Suppressor macrophage treated with lipopolysaccharide for 1 hour (primary cell): ENCODE measurements around the gene CAPN2.
"Not testable (repeated sequence)": the region's sequence is repeated elsewhere in the genome, so short reads cannot be mapped to it uniquely, and the experiment has no call there.

ENCODE experiments used
- DNase-seq, 3 donors: peaks; one replicate each; pipeline ENCODE4 v3.0.0-alpha.2; 2020 to 2022

CAPN2 gene

GRCh38 chr1:223793716-223794115, 81.4 kb downstream of the CAPN2 start:
- DNase-seq = no peak

GRCh38 chr1:223794136-223794880, 82.0 kb downstream of the CAPN2 start:
- DNase-seq = no peak

GRCh38 chr1:223796210-223796609, 83.9 kb downstream of the CAPN2 start:
- DNase-seq = no peak

- DNase-seq = no peak
Observed at GRCh38 chr1:223802032-223802431, 89.7 kb downstream of the CAPN2 start.

- peak in 1 of 3 donors; percentile 34 for DNase-seq
Observed at GRCh38 chr1:223802602-223803001, 90.3 kb downstream of the CAPN2 start.

GRCh38 chr1:223803211-223803610, 90.9 kb downstream of the CAPN2 start:
- no peak for DNase-seq

GRCh38 chr1:223809905-223810304, 97.6 kb downstream of the CAPN2 start:
- DNase-seq = peak; percentile 46 to 63 (median 47)

GRCh38 chr1:223810586-223810985, 98.2 kb downstream of the CAPN2 start:
- DNase-seq = peak; percentile 52 to 90 (median 86)

GRCh38 chr1:223811634-223812101, 99.3 kb downstream of the CAPN2 start:
- DNase-seq = peak in 2 of 3 donors; percentile 50 to 56

- DNase-seq = no peak
Observed at GRCh38 chr1:223813645-223814044, 101.3 kb downstream of the CAPN2 start.

GRCh38 chr1:223815020-223815853, 102.9 kb downstream of the CAPN2 start:
- no peak for DNase-seq

GRCh38 chr1:223815865-223816264, 103.5 kb downstream of the CAPN2 start:
- no peak for DNase-seq

GRCh38 chr1:223817265-223817664, 104.9 kb downstream of the CAPN2 start:
- not testable (repeated sequence) for DNase-seq

GRCh38 chr1:223819730-223820514, 107.6 kb downstream of the CAPN2 start:
- no peak for DNase-seq

GRCh38 chr1:223820515-223820858, 108.1 kb downstream of the CAPN2 start:
- no peak for DNase-seq

GRCh38 chr1:223820971-223821370, 108.6 kb downstream of the CAPN2 start:
- DNase-seq = no peak

- no peak for DNase-seq
Observed at GRCh38 chr1:223824287-223824686, 111.9 kb downstream of the CAPN2 start.

GRCh38 chr1:223824712-223825111, 112.4 kb downstream of the CAPN2 start:
- no peak for DNase-seq
